ENCODE data around the gene OR7A5.

DNA sequence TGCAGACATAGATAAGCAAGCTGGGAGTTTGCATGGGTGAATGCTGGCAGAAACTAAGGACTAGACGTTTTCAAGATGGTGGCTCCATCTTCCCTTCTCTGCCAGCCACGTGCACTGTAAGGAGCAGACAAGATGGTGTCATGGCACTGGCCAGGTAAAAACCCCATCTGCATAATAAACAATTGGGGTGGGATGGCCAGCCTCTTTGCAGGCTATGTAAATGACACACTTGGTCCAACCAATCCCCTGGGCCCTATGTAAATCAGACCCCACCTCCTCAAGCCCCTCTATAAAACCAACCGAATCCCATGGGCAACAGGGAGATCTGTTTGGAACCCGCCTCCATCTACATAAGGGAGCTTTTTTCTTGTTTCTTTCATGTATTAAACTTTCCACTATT is 2.4 kb upstream of the OR7A5 start:
- TF ChIP-seq, protein P1, sequence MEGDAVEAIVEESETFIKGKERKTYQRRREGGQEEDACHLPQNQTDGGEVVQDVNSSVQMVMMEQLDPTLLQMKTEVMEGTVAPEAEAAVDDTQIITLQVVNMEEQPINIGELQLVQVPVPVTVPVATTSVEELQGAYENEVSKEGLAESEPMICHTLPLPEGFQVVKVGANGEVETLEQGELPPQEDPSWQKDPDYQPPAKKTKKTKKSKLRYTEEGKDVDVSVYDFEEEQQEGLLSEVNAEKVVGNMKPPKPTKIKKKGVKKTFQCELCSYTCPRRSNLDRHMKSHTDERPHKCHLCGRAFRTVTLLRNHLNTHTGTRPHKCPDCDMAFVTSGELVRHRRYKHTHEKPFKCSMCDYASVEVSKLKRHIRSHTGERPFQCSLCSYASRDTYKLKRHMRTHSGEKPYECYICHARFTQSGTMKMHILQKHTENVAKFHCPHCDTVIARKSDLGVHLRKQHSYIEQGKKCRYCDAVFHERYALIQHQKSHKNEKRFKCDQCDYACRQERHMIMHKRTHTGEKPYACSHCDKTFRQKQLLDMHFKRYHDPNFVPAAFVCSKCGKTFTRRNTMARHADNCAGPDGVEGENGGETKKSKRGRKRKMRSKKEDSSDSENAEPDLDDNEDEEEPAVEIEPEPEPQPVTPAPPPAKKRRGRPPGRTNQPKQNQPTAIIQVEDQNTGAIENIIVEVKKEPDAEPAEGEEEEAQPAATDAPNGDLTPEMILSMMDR (IDR thresholded peaks at IDR 0.05) = no peak
- TF ChIP-seq POLR2A (IDR thresholded peaks at IDR 0.05) = no peak

Measured in adrenal gland (tissue), 5 donors.